Right atrium auricular region (tissue), 2 donors: Measurements from ENCODE around the gene CEP63. TPM values are rescaled to one million over a fixed set of nuclear protein-coding genes. Genes with fewer than 3 reads are reported as not detected.
A peak's percentile ranks its signal among the peaks of the same experiment; 100 is the strongest.

Experiments
- DNase-seq: peaks from one replicate; pipeline ENCODE4 v3.0.0-alpha.2; 2019; ENCODE audit warnings: low spot score
- H3K27ac ChIP-seq, 2 donors: fragments of 200-600 bp; sonication (generic); 1 replicate in 1 of 2; 2 replicates in 1 of 2; pipeline ENCODE4 v1.5.1; 2016 to 2019
- H3K27me3 ChIP-seq, 2 donors: fragments of 200-600 bp; sonication (generic); one replicate each; pipeline versions ENCODE4 v1.5.1 to v1.6.0; 2017 to 2019
- H3K36me3 ChIP-seq: fragments of 200-600 bp; sonication (generic); one replicate; pipeline ENCODE4 v1.5.1; 2016
- H3K4me1 ChIP-seq, 2 donors: fragments of 200-600 bp; sonication (generic); one replicate each; pipeline versions ENCODE4 v1.5.1 to v1.6.0; 2017 to 2019
- H3K4me3 ChIP-seq, 2 donors: fragments of 200-600 bp; sonication (generic); 1 replicate in 1 of 2; 2 replicates in 1 of 2; pipeline ENCODE4 v1.5.1; 2017 to 2019; ENCODE audit warnings: mild to moderate bottlenecking in 1 of 2, moderate library complexity in 1 of 2
- H3K9me3 ChIP-seq, 2 donors: fragments of 200-600 bp; sonication (generic); one replicate each; pipeline ENCODE4 v1.5.1; 2019
- CTCF ChIP-seq, 2 donors: fragments of 200-600 bp; sonication (generic); IDR thresholded peaks; one replicate each; pipeline ENCODE4 v1.5.1; 2019; ENCODE audit warnings: antibody characterized with exemption in 2 of 2
- total RNA-seq, 2 donors: library from RNA; depleted of rRNA; stranded (reverse); fragments of >200 nt; gene quantifications; one replicate each; pipeline ENCODE4 v1.1.0, GENCODE V29; 2016

CEP63 gene
- total RNA-seq, 2 donors from 2014 or later = 16.1 to 27.8 TPM

- Histone ChIP-seq H3K4me1 (no peaks in the 10 kb centered on the region), H3K4me3 (no peak overlapping the region), H3K9me3 (no peaks in the 10 kb centered on the region), H3K27ac (no peak overlapping the region), H3K36me3 (no peaks in the 10 kb centered on the region), H3K27me3 (no peaks in the 10 kb centered on the region)
- no peak for DNase-seq
- TF ChIP-seq CTCF (IDR thresholded peaks at IDR 0.05) = peak in 1 of 2 donors; percentile 20
These were observed 32.2 kb upstream of the CEP63 start for GRCh38 chr3:134453631-134454030.

GRCh38 chr3:134457376-134458074, 28.3 kb upstream of the CEP63 start:
- Histone ChIP-seq H3K4me1 (peaks cover 0 to 8% of the 10 kb centered on the region in 2 donors), H3K9me3 (no peaks in the 10 kb centered on the region), H3K4me3 (no peak overlapping the region), H3K27ac (no peak overlapping the region), H3K36me3 (no peaks in the 10 kb centered on the region), H3K27me3 (no peaks in the 10 kb centered on the region)
- TF ChIP-seq CTCF (IDR thresholded peaks at IDR 0.05) = no peak
- no peak for DNase-seq

GRCh38 chr3:134458406-134458945, 27.4 kb upstream of the CEP63 start:
- DNase-seq = no peak
- no peak for TF ChIP-seq CTCF (IDR thresholded peaks at IDR 0.05)
- no peaks in the 10 kb centered on the region for H3K36me3 ChIP-seq
- H3K27me3 ChIP-seq = no peaks in the 10 kb centered on the region
- no peaks in the 10 kb centered on the region for H3K9me3 ChIP-seq
- H3K4me3 ChIP-seq = no peak overlapping the region
- H3K4me1 ChIP-seq = peaks cover 0 to 18% of the 10 kb centered on the region in 2 donors
- H3K27ac ChIP-seq = no peak overlapping the region

GRCh38 chr3:134459562-134459961, 26.3 kb upstream of the CEP63 start:
- Histone ChIP-seq H3K27ac (no peak overlapping the region), H3K36me3 (no peaks in the 10 kb centered on the region), H3K4me3 (no peak overlapping the region), H3K9me3 (no peaks in the 10 kb centered on the region), H3K4me1 (peaks cover 0 to 23% of the 10 kb centered on the region in 2 donors), H3K27me3 (no peaks in the 10 kb centered on the region)
- TF ChIP-seq CTCF (IDR thresholded peaks at IDR 0.05) = no peak
- DNase-seq = no peak

GRCh38 chr3:134460965-134461364, 24.9 kb upstream of the CEP63 start:
- Histone ChIP-seq H3K4me1 (peaks cover 0 to 29% of the 10 kb centered on the region in 2 donors), H3K4me3 (no peak overlapping the region), H3K9me3 (no peaks in the 10 kb centered on the region), H3K27ac (peak overlapping the region in 1 of 2 donors; percentile 73), H3K36me3 (no peaks in the 10 kb centered on the region), H3K27me3 (no peaks in the 10 kb centered on the region)
- no peak for DNase-seq
- no peak for TF ChIP-seq CTCF (IDR thresholded peaks at IDR 0.05)
